GM12874 (cell line): Measurements from ENCODE around the gene SELENOI.

Source experiments
- CTCF ChIP-seq: IDR thresholded peaks from 2 replicates; pipeline ENCODE4 v1.5.1; 2011; ENCODE audit warnings: low read depth, mild to moderate bottlenecking, control low read depth, low read length, moderate library complexity; ENCODE audit not compliant: insufficient read depth

SELENOI gene

GRCh38 chr2:26345545-26346453, at the start of gene SELENOI:
Gene SELENOI (plus strand): TSS chr2:26346143. CDS start chr2:26346233, 90 bp downstream.
- no peak for TF ChIP-seq CTCF

GRCh38 chr2:26297061-26297460, 48.9 kb upstream of the SELENOI start:
- TF ChIP-seq CTCF, result no peak

GRCh38 chr2:26298286-26298637, 47.7 kb upstream of the SELENOI start:
- TF ChIP-seq CTCF, result no peak

GRCh38 chr2:26298638-26299393, 47.1 kb upstream of the SELENOI start:
- TF ChIP-seq CTCF, result no peak

- TF ChIP-seq CTCF, result no peak
These were observed 46.4 kb upstream of the SELENOI start for GRCh38 chr2:26299471-26300101.

GRCh38 chr2:26300234-26300925, 45.6 kb upstream of the SELENOI start:
- TF ChIP-seq CTCF, result no peak
